ENCODE measurements around the gene KHNYN.

Gene KHNYN

DNA sequence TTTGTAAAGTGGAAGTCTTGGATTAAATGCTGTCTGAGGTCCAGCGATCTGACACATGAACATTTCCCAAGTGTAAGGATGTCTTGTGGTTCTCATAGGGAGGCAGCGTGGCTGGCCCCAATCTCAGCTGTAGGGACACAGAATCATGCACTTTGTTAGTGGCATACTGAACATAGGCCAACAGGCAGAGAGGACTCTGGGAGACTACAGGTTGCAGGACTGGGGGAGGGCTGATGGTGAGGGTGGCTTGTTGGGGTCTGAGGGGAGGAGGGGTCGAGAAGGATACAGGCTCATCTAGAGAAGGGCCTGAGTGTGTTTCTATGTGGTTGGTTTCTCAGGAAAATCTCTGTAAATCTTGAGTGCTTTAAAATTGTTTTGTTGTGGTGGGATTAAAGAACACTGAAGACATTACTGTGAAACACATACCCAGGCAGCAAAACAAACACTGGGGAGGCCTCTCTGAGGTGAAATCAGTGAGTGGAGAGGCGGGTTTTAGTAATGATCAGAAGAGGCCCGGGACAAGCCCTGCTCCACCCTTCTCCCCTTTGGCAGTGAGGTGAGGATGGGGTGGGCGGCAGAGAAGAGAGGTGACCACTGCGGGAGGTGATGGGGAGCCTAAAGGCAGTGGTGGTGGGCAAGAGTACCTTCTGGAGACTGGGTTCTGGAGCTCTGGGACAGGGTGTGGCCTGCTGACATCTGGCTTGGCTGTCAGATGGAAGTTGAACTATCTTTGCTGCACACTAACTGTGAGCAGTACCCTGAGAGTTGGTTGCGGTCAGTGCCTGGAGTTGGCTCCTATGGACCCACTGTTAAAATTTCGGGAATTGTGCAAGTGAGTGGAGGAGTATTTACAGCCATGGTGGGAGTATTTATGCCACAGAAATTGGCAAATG is 27.7 kb upstream of the KHNYN start:
- no peak for DNase-seq

- DNase-seq, result no peak
Measured at GRCh38 chr14:24403294-24403998, 26.3 kb upstream of the KHNYN start.

- no peak for DNase-seq
Measured at GRCh38 chr14:24404814-24405213, 24.9 kb upstream of the KHNYN start.

GRCh38 chr14:24406416-24406815 is 23.3 kb upstream of the KHNYN start:
- no peak for DNase-seq

DNA sequence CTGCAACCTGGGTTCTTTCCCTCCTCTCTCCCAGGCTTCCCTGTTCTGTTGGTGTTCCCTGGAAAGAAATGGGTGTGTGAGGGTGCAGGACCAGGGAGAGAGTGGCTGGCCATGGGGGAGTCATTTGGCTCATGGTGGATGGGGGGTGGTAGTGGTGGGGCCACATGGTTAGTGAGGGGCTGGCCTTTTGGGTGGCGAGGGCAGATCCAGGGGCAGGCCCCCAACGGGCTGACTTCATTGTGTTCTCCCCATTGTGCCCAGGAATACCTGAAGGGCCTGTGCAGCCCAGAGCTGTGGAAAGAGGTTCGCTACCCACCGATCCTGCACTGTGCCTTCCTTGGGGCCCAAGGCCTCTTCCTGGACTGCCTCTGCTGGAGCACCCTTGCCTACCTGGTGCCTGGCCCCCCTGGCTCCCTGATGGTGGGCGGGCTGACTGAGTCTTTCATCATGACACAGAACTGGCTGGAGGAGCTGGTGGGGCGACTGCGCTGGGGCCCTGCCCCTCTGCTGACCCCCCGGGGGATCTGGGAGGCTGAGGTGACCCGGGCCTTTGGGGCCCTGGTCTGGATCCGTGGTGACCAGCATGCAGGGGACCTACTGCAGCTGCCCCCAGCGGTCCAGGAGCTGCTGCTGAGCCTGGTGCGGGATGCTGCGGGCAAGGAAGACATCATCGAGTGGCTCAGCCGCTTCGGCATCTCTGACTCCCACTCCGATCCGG is 22.0 kb upstream of the KHNYN start:
- no peak for DNase-seq

DNA sequence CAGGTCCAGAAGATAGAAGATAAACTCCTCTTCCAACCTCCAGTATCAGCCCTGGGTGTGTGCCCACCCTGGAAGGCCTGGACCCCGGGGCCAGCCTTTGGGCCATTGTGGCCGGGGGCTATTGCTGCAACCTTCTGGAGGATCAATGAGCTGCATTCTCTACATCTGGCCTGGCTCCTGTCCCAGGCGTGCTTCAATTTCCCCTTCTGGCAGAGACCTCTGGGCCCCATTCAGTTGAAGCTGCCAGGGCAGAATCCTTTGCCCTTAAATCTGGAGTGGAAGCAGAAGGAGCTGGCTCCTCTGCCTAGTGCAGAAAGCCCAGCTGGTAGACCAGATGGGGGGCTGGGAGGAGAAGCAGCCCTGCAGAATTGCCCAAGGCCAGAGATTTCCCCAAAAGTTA is 21.0 kb upstream of the KHNYN start:
- no peak for DNase-seq

GRCh38 chr14:24409192-24409591 is 20.6 kb upstream of the KHNYN start:
- DNase-seq, result no peak

DNA sequence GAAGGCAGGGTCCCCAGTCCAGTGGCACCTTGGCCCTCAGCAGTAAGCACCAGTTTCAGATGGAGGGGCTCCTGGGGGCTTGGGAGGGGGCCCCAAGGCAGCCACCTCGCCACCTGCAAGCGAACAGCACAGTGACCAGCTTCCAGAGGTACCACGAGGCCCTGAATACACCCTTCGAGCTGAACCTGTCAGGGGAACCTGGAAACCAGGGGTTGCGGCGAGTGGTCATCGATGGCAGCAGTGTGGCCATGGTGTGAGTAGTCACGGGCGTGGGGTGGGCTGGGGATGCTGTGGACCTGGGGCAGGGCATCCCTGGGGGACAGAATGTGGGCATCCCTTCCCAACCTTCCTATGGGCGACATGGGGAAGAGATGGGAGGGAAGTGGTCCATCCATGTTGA is 19.8 kb upstream of the KHNYN start:
- no peak for DNase-seq

DNA sequence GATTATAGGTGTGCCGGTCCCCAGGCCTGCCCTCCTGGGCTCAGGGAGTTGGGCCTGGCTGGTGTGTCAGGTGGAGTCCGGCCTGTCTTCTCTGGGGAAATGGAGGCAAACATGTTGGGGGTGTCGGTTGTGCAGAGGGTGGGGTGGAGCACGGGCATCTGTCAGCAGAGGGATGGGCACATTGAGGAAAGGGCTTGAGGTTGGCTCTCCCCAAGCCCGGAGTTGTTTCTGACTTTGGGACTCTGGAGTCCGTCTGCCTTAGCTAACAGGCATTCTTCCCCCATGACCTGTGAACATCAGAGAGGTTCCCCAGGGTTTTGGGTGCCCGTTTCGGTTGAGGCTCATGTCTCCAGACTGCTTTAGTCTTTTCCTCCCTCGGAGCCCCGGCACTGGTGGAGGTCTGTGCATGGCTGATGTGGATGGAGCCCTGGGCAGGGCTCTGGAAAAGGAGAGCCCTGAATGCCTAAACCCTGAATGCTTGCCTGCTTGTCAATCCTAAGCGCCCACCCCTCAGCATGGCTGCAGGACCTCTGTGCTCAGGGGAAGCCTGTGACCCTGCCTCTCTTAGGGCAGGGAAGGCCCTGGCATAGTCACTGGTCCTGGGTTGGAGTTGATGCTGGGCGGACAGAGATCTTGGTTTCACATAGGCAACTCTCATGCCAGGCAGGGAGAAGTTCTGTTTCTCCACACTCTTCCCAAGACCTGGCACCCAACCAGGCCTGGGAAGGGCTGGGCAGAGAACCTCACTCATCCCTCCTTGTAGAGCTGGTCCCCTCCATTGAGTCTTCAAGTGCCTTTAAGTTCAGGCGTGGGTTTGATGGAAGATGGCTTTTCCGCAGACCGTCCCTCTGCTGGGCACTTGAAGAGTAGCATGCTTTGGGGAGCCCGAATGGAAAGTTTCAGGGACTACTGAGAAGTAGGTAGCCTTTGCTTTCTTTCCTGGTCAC is 18.0 kb upstream of the KHNYN start:
- DNase-seq, result peak; percentile 35

GRCh38 chr14:24414077-24414476 is 15.7 kb upstream of the KHNYN start:
- no peak for DNase-seq

DNA sequence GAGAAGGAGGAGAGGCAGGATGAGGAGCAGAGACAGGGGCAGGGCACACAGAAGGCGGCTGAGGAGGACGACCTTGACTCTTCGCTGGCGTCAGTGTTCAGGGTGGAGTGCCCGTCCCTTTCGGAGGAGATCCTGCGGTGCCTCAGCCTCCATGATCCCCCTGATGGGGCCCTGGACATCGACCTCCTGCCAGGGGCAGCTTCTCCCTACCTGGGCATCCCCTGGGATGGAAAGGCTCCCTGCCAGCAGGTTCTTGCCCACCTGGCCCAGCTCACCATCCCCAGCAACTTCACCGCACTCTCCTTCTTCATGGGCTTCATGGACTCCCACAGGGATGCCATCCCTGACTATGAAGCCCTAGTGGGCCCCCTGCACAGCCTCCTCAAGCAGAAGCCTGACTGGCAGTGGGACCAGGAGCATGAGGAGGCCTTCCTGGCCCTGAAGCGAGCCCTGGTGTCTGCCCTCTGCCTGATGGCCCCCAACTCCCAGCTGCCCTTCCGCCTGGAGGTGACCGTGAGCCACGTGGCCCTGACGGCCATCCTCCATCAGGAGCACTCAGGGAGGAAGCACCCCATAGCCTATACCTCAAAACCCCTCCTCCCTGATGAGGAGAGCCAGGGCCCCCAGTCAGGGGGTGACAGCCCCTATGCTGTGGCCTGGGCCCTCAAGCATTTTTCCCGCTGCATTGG is 14.9 kb upstream of the KHNYN start:
- DNase-seq, result no peak

- DNase-seq, result no peak
Measured at GRCh38 chr14:24415421-24416253, 14.1 kb upstream of the KHNYN start.

GRCh38 chr14:24416254-24416931 is 13.4 kb upstream of the KHNYN start:
- no peak for DNase-seq

- DNase-seq, result no peak
Measured at GRCh38 chr14:24416932-24417619, 12.7 kb upstream of the KHNYN start.

DNA sequence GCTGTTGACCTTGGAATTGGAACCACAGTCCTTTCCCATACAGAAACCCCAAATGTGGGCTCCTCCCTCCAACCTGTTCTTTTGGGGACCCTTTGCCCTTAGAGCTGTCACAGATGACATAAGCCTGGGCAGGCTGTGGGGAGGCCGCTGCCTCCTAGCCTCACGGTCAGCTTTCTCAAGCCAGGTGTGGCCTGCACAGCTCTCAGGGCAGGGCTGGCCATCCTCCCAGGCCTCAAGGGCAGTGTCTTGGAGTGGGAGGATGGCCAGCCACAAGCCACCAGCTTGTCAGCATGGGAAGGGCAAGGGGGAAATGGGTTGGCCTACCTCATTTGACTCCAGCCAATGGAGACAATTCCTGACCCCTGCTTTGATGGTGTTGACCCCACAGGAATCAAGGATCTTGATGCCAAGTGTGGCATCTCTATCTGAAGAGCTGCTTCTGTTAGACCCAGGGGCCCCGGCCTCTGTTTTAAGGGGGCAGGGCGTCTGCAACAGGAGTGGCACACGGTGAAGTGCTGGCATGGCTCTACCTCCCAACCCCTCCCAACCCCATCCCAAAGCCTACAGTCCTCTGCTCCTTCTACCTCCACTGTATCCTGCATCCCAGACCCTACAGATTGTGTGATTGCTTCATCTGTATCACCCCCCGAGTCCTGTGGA is 11.8 kb upstream of the KHNYN start:
- no peak for DNase-seq

GRCh38 chr14:24418492-24418873 is 11.3 kb upstream of the KHNYN start:
- DNase-seq, result no peak

GRCh38 chr14:24422261-24422660 is 7.5 kb upstream of the KHNYN start:
- no peak for DNase-seq

DNA sequence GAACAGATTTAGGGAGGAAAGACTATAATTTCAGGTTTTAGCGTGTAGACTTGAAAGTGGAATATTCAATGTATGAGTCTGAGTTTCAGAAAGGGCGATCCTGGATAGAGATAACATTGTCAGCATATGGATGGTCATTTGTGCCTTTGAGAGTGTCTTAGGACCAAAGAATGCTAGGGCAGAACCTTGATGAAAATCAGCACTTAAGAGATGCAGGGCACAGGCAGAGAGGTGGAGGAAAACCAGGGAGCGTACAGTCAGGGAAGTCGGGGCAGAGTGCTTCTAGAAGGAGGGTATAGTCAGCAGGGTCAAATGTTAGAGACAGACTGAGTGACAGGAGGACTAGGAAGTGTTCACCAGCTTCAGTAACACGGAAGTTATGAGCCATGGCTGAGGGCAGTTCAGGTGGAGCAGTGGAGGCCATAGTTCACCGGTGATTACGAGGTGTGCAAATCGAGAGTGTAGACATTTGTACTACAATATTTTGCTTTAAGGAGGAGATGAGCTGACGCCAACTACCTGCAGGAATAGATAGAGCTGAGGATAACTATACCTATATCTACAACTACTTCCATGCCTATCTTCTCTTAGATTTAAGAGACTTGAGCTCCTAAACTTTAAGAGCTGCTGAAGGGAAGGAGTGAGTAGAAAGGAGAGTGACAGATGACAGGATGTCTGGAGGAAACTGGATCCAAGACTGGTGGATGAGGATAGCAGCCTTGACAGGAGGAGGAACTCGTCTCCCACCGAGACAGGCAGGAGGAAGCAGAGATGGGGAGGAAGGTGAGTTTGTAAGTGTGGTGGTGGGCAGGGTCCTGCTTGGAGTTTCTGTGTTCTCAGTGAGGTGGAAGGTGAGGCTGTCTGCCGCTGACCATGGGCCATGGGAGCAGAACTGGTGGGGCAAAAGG is 6.8 kb upstream of the KHNYN start:
- DNase-seq, result no peak
